K562 treated with DMSO at 1 percent for 24 hours (cell line): ENCODE results near the gene ATP5PF. TPM values are rescaled to one million over a fixed set of nuclear protein-coding genes. Genes with fewer than 3 reads are reported as not detected.

Source experiments
- total RNA-seq: library from RNA; unstranded; fragments of 300-600 nt; gene quantifications from 2 replicates; pipeline ENCODE4 v1.2.3, GENCODE V29; 2022; ENCODE audit warnings: low read depth; ENCODE audit not compliant: insufficient read depth

ATP5PF gene
- total RNA-seq = 162 and 172 TPM in 2 replicates

GRCh38 chr21:25734904-25735645 is at the start of gene ATP5PF, which contains the start of gene GABPA:
ATP5PF (minus strand) TSS chr21:25734904; CDS start chr21:25729794, 5,110 bp downstream.
GABPA (plus strand) TSS chr21:25734972; CDS start chr21:25741599, 6,627 bp downstream.

Other genes starting within 250 kb of the ATP5PF start
- gene MRPL39, start 127.4 kb downstream of the ATP5PF start, total RNA-seq = 36.7 and 39.2 TPM in 2 replicates
- gene JAM2, start 95.6 kb downstream of the ATP5PF start, total RNA-seq = 0.14 and 0.15 TPM in 2 replicates
- 9.6 and 11.1 TPM in 2 replicates for gene GABPA, start 68 bp upstream of the ATP5PF start, total RNA-seq